SU-DHL-6 (cell line): Measurements from ENCODE around the gene TAS2R60.

Experiments used
- H2AFZ ChIP-seq: fragments of 200-600 bp; sonication (generic); 2 replicates; pipeline ENCODE4 v1.6.1; 2014; ENCODE audit warnings: low read depth, mild to moderate bottlenecking, moderate library complexity, mixed read lengths, antibody characterized with exemption, low read length; ENCODE audit not compliant: severe bottlenecking
- H3F3A ChIP-seq: fragments of 200-600 bp; shearing (Covaris generic); 2 replicates; pipeline ENCODE4 v1.6.0; 2016; ENCODE audit warnings: antibody characterized with exemption, mild to moderate bottlenecking; ENCODE audit not compliant: insufficient read depth
- H3K27ac ChIP-seq: fragments of 200-600 bp; sonication (generic); 2 replicates; pipeline ENCODE4 v1.5.1; 2016; ENCODE audit warnings: low read depth, mild to moderate bottlenecking, low read length, moderate library complexity, mixed read lengths
- H3K27me3 ChIP-seq: fragments of 200-600 bp; sonication (generic), shearing (Covaris generic); 2 replicates; pipeline ENCODE4 v1.6.0; 2014; ENCODE audit warnings: mild to moderate bottlenecking, low read length
- H3K36me3 ChIP-seq: fragments of 200-600 bp; sonication (generic); 2 replicates; pipeline ENCODE4 v1.6.1; 2014; ENCODE audit warnings: mild to moderate bottlenecking, low read length, mixed read lengths
- H3K4me2 ChIP-seq: fragments of 300-600, 200-600 bp; shearing (Covaris generic), sonication (generic); 2 replicates; pipeline ENCODE4 v1.6.0; 2014; ENCODE audit warnings: low read length, low read depth, mild to moderate bottlenecking; ENCODE audit not compliant: poor library complexity, severe bottlenecking
- H3K4me3 ChIP-seq: fragments of 200-600 bp; sonication (generic); 2 replicates; pipeline ENCODE4 v1.5.1; 2014; ENCODE audit warnings: antibody characterized with exemption, low read length, mild to moderate bottlenecking, mixed read lengths; ENCODE audit not compliant: insufficient read depth, poor library complexity, severe bottlenecking
- H3K79me2 ChIP-seq: fragments of 200-600 bp; sonication (generic); 2 replicates; pipeline ENCODE4 v1.6.1; 2014; ENCODE audit warnings: mild to moderate bottlenecking, low read length, moderate library complexity; ENCODE audit not compliant: insufficient read depth
- H3K9ac ChIP-seq: fragments of 200-600 bp; sonication (generic); 2 replicates; pipeline ENCODE4 v1.7.0; 2014; ENCODE audit warnings: mild to moderate bottlenecking, low read length
- H3K9me2 ChIP-seq: fragments of 200-600 bp; sonication (generic); replicated peaks from 2 replicates; pipeline ENCODE4 v1.6.1; 2014; ENCODE audit warnings: low read length; ENCODE audit not compliant: insufficient read depth
- H3K9me3 ChIP-seq: fragments of 200-600 bp; sonication (generic); 2 replicates; pipeline ENCODE4 v1.6.1; 2014; ENCODE audit warnings: low read length, mixed read lengths; ENCODE audit not compliant: insufficient read depth
- H4K20me1 ChIP-seq: fragments of 200-600 bp; sonication (generic); 2 replicates; pipeline ENCODE4 v1.6.1; 2014; ENCODE audit warnings: low read depth, mild to moderate bottlenecking, antibody characterized with exemption, low read length, moderate library complexity, mixed read lengths
- CTCF ChIP-seq: fragments of 200-600 bp; sonication (generic); IDR thresholded peaks from one replicate; pipeline ENCODE4 v1.5.1; 2017; ENCODE audit warnings: antibody characterized with exemption, mild to moderate bottlenecking, low read length, moderate library complexity; ENCODE audit not compliant: insufficient read depth, poor library complexity, severe bottlenecking
- EZH2phosphoT487 ChIP-seq: fragments of 200-600 bp; sonication (generic), shearing (Covaris generic); conservative IDR thresholded peaks from 2 replicates; pipeline ENCODE4 v1.6.1; 2018; ENCODE audit warnings: mild to moderate bottlenecking, antibody characterized with exemption, low read length, moderate library complexity, mixed read lengths

TAS2R60 gene

GRCh38 chr7:143459359-143459758, 16.1 kb downstream of the TAS2R60 start:
- TF ChIP-seq CTCF (no peak), EZH2phosphoT487 (no peak)
- H3F3A ChIP-seq = no peaks in the 10 kb centered on the region
- H2AFZ ChIP-seq = no peak overlapping the region
- H3K79me2 ChIP-seq = no peaks in the 10 kb centered on the region
- no peak overlapping the region for H3K27ac ChIP-seq
- no peaks in the 10 kb centered on the region for H3K9me3 ChIP-seq
- H3K9ac ChIP-seq = no peak overlapping the region
- H3K36me3 ChIP-seq = no peaks in the 10 kb centered on the region
- no peak overlapping the region for H3K4me2 ChIP-seq
- H3K4me3 ChIP-seq = no peak overlapping the region
- no peaks in the 10 kb centered on the region for H3K9me2 ChIP-seq
- H3K27me3 ChIP-seq = no peaks in the 10 kb centered on the region
- H4K20me1 ChIP-seq = no peaks in the 10 kb centered on the region

GRCh38 chr7:143460271-143460979, 17.2 kb downstream of the TAS2R60 start:
- H3F3A ChIP-seq = no peaks in the 10 kb centered on the region
- no peaks in the 10 kb centered on the region for H3K27me3 ChIP-seq
- H4K20me1 ChIP-seq = no peaks in the 10 kb centered on the region
- H3K79me2 ChIP-seq = no peaks in the 10 kb centered on the region
- no peak overlapping the region for H3K4me2 ChIP-seq
- H3K36me3 ChIP-seq = no peaks in the 10 kb centered on the region
- no peak for TF ChIP-seq EZH2phosphoT487
- no peak for TF ChIP-seq CTCF
- no peak overlapping the region for H3K9ac ChIP-seq
- H2AFZ ChIP-seq = no peak overlapping the region
- no peak overlapping the region for H3K27ac ChIP-seq
- no peak overlapping the region for H3K4me3 ChIP-seq
- H3K9me3 ChIP-seq = no peaks in the 10 kb centered on the region
- no peaks in the 10 kb centered on the region for H3K9me2 ChIP-seq

GRCh38 chr7:143462045-143462444, 18.8 kb downstream of the TAS2R60 start:
- Histone ChIP-seq H4K20me1 (no peaks in the 10 kb centered on the region), H3K79me2 (no peaks in the 10 kb centered on the region), H3K36me3 (no peaks in the 10 kb centered on the region), H3K4me2 (no peak overlapping the region), H3K9me2 (no peaks in the 10 kb centered on the region), H3K27ac (no peak overlapping the region), H2AFZ (no peak overlapping the region), H3K9me3 (no peaks in the 10 kb centered on the region), H3K27me3 (no peaks in the 10 kb centered on the region), H3F3A (no peaks in the 10 kb centered on the region), H3K4me3 (no peak overlapping the region), H3K9ac (no peak overlapping the region)
- no peak for TF ChIP-seq CTCF
- TF ChIP-seq EZH2phosphoT487 = no peak

- no peaks in the 10 kb centered on the region for H3K27me3 ChIP-seq
- TF ChIP-seq EZH2phosphoT487 (no peak), CTCF (no peak)
- no peaks in the 10 kb centered on the region for H3K9me2 ChIP-seq
- H3K9me3 ChIP-seq = no peaks in the 10 kb centered on the region
- H3K4me3 ChIP-seq = no peak overlapping the region
- no peak overlapping the region for H3K27ac ChIP-seq
- no peak overlapping the region for H2AFZ ChIP-seq
- no peaks in the 10 kb centered on the region for H4K20me1 ChIP-seq
- H3K9ac ChIP-seq = no peak overlapping the region
- no peaks in the 10 kb centered on the region for H3K36me3 ChIP-seq
- H3K4me2 ChIP-seq = no peak overlapping the region
- H3K79me2 ChIP-seq = no peaks in the 10 kb centered on the region
- no peaks in the 10 kb centered on the region for H3F3A ChIP-seq
Observed at GRCh38 chr7:143463556-143463955, 20.3 kb downstream of the TAS2R60 start.
